Transverse colon (tissue), 4 donors: ENCODE measurements around the gene FGD4. TPM values are rescaled to one million over a fixed set of nuclear protein-coding genes. Genes with fewer than 3 reads are reported as not detected.

Experiments
- DNase-seq: peaks from one replicate; pipeline ENCODE4 v3.0.0-alpha.2; 2019
- H3K27ac ChIP-seq, 4 donors: fragments of 200-600 bp; sonication (generic); 2 replicates each; pipeline ENCODE4 v1.5.1; 2016 to 2018; ENCODE audit warnings: inconsistent platforms in 4 of 4
- H3K27me3 ChIP-seq: fragments of 200-600 bp; sonication (generic); 2 replicates; pipeline ENCODE4 v1.5.1; 2017; ENCODE audit warnings: inconsistent platforms
- H3K36me3 ChIP-seq, 4 donors: fragments of 200-600 bp; sonication (generic); 2 replicates each; pipeline ENCODE4 v1.5.1; 2017 to 2019; ENCODE audit warnings: inconsistent platforms in 4 of 4
- H3K4me1 ChIP-seq, 4 donors: fragments of 200-600 bp; sonication (generic); 2 replicates each; pipeline ENCODE4 v1.5.1; 2017 to 2020; ENCODE audit warnings: inconsistent platforms in 4 of 4
- H3K4me3 ChIP-seq, 4 donors: fragments of 200-600 bp; sonication (generic); 1 replicate in 1 of 4; 2 replicates in 3 of 4; pipeline versions ENCODE4 v1.5.1 to v1.6.1; 2017 to 2019; ENCODE audit warnings: inconsistent platforms in 4 of 4
- H3K9me3 ChIP-seq, 2 donors: fragments of 200-600 bp; sonication (generic); 2 replicates each; pipeline ENCODE4 v1.5.1; 2017 to 2019; ENCODE audit warnings: inconsistent platforms in 2 of 2
- EP300 ChIP-seq: sonication (generic); formaldehyde crosslinking; IDR thresholded peaks from one replicate; pipeline ENCODE4 v1.6.1; 2017; ENCODE audit warnings: antibody characterized with exemption, low read depth
- POLR2A ChIP-seq: fragments of 450-650 bp; IDR thresholded peaks from one replicate; pipeline ENCODE4 v1.6.1; 2016; ENCODE audit warnings: antibody characterized with exemption, mild to moderate bottlenecking, moderate library complexity
- POLR2AphosphoS5 ChIP-seq, 3 donors: sonication (generic); formaldehyde crosslinking; IDR thresholded peaks; one replicate each; pipeline ENCODE4 v1.6.1; 2016; ENCODE audit warnings: antibody characterized with exemption in 3 of 3
- WGBS, 2 donors: methylation state at CpG; one replicate each; pipeline ENCODE4 v1.1.5; 2018; ENCODE audit warnings: low coverage in 1 of 2; 5-methylcytosine and 5-hydroxymethylcytosine counted together
- in situ Hi-C, 4 donors: fragments of 200-750 bp; cut with MboI; loops; one replicate each; pipeline versions ENCODE4 v1.15.0 to v1.15.1; 2017; ENCODE audit warnings: low sequenced_read_pairs in 3 of 4, low pct_ligation_motif_present in 1 of 4, low pct_unique_long_range_greater_than_20kb in 1 of 4
- intact Hi-C: fragments of 100-400 bp; cut with DNase I; formaldehyde crosslinking; loops from one replicate; pipeline ENCODE4 v1.15.1; 2023; ENCODE audit warnings: low total_unique reads
- total RNA-seq, 4 donors: library from RNA; depleted of rRNA; stranded (reverse); fragments of >200 nt; gene quantifications; one replicate each; pipeline ENCODE4 v1.1.0, GENCODE V29; 2016
- TF ChIP-seq, protein P1 (sequence below), 5 experiments: fragments of 200-600 bp in 3 of 5; fragments of 450-650 bp in 2 of 5; sonication (generic) in 3 of 5; IDR thresholded peaks; 1 replicate in 2 of 5; 2 replicates in 3 of 5; pipeline ENCODE4 v1.5.1; 2016 to 2017; ENCODE audit warnings: antibody characterized with exemption in 5 of 5, inconsistent platforms in 3 of 5, mild to moderate bottlenecking in 2 of 5, moderate library complexity in 1 of 5

Gene FGD4
- total RNA-seq, 4 donors from 2014 or later: 80.2 to 132 (median 98.2) TPM

DNA sequence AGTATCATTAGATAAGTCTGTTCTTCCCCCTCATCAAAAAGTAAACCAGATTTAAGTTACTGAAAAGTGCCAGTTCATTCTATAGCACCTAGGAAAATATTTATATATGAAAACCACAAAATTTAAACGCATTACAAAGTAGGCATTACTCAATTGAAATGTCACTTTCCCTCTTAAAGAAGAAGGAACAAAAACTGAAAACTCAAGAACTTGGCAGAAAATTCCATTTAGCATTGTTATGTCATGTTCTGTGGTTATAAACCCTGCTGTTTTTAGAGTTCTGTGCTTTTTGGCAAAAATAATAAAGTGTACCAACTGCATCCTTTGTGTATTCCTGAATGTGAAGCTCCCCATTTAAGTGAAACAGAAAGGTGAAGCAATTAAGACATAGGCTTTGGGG is 3.6 kb downstream of the FGD4 start:
- intact Hi-C loops: no loop called here

DNA sequence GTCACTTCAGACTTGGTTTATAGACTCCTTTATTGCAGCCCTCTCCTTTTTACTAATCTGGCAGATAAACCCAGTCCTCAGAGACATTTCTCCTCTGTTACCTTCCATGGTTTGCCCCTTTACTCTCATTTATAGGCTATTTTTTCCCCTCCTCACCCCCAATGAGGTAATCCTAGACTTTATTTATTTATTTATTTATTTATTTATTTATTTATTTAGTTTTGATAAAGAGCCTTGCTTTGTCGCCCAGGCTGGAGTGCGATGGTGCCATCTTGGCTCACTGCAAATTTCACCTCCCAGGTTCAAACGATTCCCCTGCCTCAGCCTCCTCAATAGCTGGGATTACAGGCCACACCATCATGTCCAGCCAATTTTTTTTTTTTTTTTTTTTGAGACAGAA is 8.4 kb downstream of the FGD4 start:
- peaks cover 0 to 13% (median 7%) of the 10 kb centered on the region in 4 donors for H3K4me1 ChIP-seq
- TF ChIP-seq EP300: no peak
- TF ChIP-seq, protein P1, sequence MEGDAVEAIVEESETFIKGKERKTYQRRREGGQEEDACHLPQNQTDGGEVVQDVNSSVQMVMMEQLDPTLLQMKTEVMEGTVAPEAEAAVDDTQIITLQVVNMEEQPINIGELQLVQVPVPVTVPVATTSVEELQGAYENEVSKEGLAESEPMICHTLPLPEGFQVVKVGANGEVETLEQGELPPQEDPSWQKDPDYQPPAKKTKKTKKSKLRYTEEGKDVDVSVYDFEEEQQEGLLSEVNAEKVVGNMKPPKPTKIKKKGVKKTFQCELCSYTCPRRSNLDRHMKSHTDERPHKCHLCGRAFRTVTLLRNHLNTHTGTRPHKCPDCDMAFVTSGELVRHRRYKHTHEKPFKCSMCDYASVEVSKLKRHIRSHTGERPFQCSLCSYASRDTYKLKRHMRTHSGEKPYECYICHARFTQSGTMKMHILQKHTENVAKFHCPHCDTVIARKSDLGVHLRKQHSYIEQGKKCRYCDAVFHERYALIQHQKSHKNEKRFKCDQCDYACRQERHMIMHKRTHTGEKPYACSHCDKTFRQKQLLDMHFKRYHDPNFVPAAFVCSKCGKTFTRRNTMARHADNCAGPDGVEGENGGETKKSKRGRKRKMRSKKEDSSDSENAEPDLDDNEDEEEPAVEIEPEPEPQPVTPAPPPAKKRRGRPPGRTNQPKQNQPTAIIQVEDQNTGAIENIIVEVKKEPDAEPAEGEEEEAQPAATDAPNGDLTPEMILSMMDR (IDR thresholded peaks at IDR 0.05): no peak
- no peak for TF ChIP-seq POLR2A
- no peak for TF ChIP-seq POLR2AphosphoS5 (IDR thresholded peaks at IDR 0.05)
- no peaks in the 10 kb centered on the region for H3K27me3 ChIP-seq
- 95 to 97% methylated on average over 3 of the region's 3 CpGs for WGBS, 2 donors
- DNase-seq: no peak
- in situ Hi-C loops: no loop called here
- intact Hi-C loops: no loop called here
- no peak overlapping the region for H3K27ac ChIP-seq
- H3K36me3 ChIP-seq: no peaks in the 10 kb centered on the region
- H3K9me3 ChIP-seq: no peaks in the 10 kb centered on the region
- no peak overlapping the region for H3K4me3 ChIP-seq

More for the DNA sequence above, 3.6 kb downstream of the FGD4 start:
- TF ChIP-seq, protein P1 (IDR thresholded peaks at IDR 0.05): no peak
- TF ChIP-seq POLR2AphosphoS5 (IDR thresholded peaks at IDR 0.05): no peak
- no peak for TF ChIP-seq POLR2A
- TF ChIP-seq EP300: no peak
- Histone ChIP-seq H3K27me3 (peaks cover 10% of the 10 kb centered on the region), H3K9me3 (no peaks in the 10 kb centered on the region), H3K4me1 (peaks cover 6 to 41% (median 19%) of the 10 kb centered on the region in 4 donors), H3K27ac (no peak overlapping the region), H3K36me3 (no peaks in the 10 kb centered on the region), H3K4me3 (no peak overlapping the region)
- DNase-seq: no peak
- WGBS, 2 donors: 19 to 27% methylated on average over 1 of the region's 1 CpG
- in situ Hi-C loops: no loop called here

DNA sequence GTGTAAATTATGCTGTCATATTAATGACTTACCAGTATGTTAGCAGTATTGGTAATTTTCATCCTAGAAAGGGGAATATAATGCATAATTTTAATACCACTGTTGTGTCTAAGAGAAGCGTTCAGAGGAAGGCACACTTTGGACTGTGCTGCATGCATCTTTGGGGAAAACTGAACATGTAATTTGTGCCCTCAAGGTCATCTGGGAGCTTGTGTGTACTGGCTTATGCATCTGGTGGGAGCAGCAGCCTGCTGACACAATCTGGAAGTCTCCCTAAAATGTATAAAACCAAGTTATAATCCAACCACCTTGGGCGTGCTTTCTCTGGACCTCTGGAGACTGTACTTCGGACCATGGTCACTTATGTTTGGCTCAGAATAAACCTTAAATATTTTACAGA is 14.1 kb downstream of the FGD4 start:
- TF ChIP-seq, protein P1 (IDR thresholded peaks at IDR 0.05): no peak
- TF ChIP-seq EP300: no peak
- no peak for TF ChIP-seq POLR2AphosphoS5 (IDR thresholded peaks at IDR 0.05)
- no peak for TF ChIP-seq POLR2A
- Histone ChIP-seq H3K36me3 (no peaks in the 10 kb centered on the region), H3K27ac (no peak overlapping the region), H3K4me1 (no peaks in the 10 kb centered on the region), H3K27me3 (no peaks in the 10 kb centered on the region), H3K9me3 (no peaks in the 10 kb centered on the region), H3K4me3 (no peak overlapping the region)
- no peak for DNase-seq
- WGBS, 2 donors: 65 to 100% methylated on average over 1 to 3 of the region's 3 CpGs
- intact Hi-C loops: no loop called here
- in situ Hi-C loops: no loop called here

DNA sequence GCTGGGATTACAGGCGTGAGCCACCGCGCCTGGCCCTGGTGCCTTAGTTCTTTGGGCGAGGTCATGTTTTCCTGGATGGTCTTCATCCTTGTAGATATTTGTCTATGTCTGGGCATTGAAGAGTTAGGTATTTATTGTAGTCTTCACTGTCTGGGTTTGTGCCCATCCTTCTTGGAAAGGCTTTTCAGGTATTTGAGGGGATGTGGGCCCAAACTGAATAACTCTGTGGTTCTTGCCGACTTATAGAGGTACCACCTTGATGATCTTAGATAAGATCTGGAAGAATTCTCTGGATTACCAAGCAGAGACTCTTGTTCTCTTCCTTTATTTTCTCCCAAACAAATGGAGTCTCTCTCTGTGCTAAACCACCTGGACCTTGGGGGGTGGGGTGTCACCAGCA is 18.9 kb downstream of the FGD4 start:
- whole genome bisulfite sequencing, 2 donors: 88 to 98% methylated on average over 1 to 5 of the region's 5 CpGs
- TF ChIP-seq, protein P1 (IDR thresholded peaks at IDR 0.05): no peak
- TF ChIP-seq POLR2AphosphoS5 (IDR thresholded peaks at IDR 0.05) (no peak), EP300 (no peak), POLR2A (no peak)
- Histone ChIP-seq H3K27ac (no peak overlapping the region), H3K27me3 (no peaks in the 10 kb centered on the region), H3K4me1 (peaks cover 0 to 12% (median 5%) of the 10 kb centered on the region in 4 donors), H3K4me3 (no peak overlapping the region), H3K9me3 (no peaks in the 10 kb centered on the region), H3K36me3 (no peaks in the 10 kb centered on the region)
- intact Hi-C loops (no loop called here), in situ Hi-C loops (no loop called here)
- no peak for DNase-seq
